GM21367 (cell line): ENCODE results near the gene CRYBG2.

Source experiments
- ATAC-seq: cut with Tn5 transposase; IDR thresholded peaks from one replicate; pipeline ENCODE4 v1.9.1; 2021; ENCODE audit not compliant: unreplicated experiment

CRYBG2 gene

GRCh38 chr1:26370591-26371382 is 16.9 kb upstream of the CRYBG2 start:
- ATAC-seq, result no peak

- ATAC-seq, result no peak
Measured at GRCh38 chr1:26368486-26368885, 14.6 kb upstream of the CRYBG2 start.

- no peak for ATAC-seq
Measured at GRCh38 chr1:26368006-26368405, 14.1 kb upstream of the CRYBG2 start.

GRCh38 chr1:26367441-26367840 is 13.5 kb upstream of the CRYBG2 start:
- no peak for ATAC-seq

GRCh38 chr1:26364956-26365355 is 11.0 kb upstream of the CRYBG2 start:
- no peak for ATAC-seq

- no peak for ATAC-seq
Measured at GRCh38 chr1:26363549-26364448, 9.9 kb upstream of the CRYBG2 start.

GRCh38 chr1:26362331-26362730 is 8.4 kb upstream of the CRYBG2 start:
- no peak for ATAC-seq

- no peak for ATAC-seq
Measured at GRCh38 chr1:26361605-26362122, 7.7 kb upstream of the CRYBG2 start.

- ATAC-seq, result no peak
Measured at GRCh38 chr1:26360807-26361604, 7.1 kb upstream of the CRYBG2 start.

- ATAC-seq, result no peak
Measured at GRCh38 chr1:26359981-26360806, 6.3 kb upstream of the CRYBG2 start.

GRCh38 chr1:26358411-26359384 is 4.8 kb upstream of the CRYBG2 start:
- ATAC-seq, result no peak

- no peak for ATAC-seq
Measured at GRCh38 chr1:26357121-26357602, 3.2 kb upstream of the CRYBG2 start.

GRCh38 chr1:26356106-26356505 is 2.2 kb upstream of the CRYBG2 start:
- no peak for ATAC-seq

- ATAC-seq, result no peak
Measured at GRCh38 chr1:26354972-26355371, 1.0 kb upstream of the CRYBG2 start.

- no peak for ATAC-seq
Measured at GRCh38 chr1:26353210-26353859, 595 bp downstream of the CRYBG2 start.

GRCh38 chr1:26352338-26352679 is 1.6 kb downstream of the CRYBG2 start:
- no peak for ATAC-seq

- ATAC-seq, result no peak
Measured at GRCh38 chr1:26351590-26352337, 2.2 kb downstream of the CRYBG2 start.
